ENCODE measurements around the gene TMEM132A. TPM values are rescaled to one million over a fixed set of nuclear protein-coding genes. Genes with fewer than 3 reads are reported as not detected.

Gene TMEM132A
- polyA plus RNA-seq, 2 of the 4 experiments (the other 2 are of a cell fraction) = 18.1 to 88.0 TPM

DNA sequence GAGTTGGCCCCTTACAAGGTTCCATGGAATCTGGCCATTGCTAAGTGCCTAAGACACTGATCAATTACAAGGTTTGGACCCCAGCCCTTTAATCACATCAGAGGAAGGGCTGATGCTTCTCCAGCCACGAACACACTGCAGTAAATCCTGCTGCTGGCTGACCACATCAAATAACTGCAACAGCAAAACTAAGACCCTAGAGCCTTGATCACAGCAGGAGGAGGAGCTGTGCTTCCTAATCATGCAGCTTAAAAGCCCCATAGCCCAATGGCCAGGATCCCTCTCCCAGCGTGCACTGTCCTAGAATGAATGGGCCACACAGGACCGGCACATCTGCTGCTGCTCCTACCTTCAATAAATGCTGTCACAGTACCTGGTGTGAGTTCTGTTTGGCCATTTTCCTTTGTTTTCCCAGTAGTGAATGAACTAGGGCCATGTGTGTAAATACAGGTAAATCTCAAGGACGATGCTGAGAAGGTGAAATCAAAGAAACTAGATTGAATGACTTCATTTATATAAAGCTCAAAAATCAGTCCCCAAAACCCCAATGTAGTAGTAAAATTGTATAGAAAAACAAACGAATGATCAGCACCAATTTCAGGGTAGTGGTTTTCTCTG lies 44.2 kb upstream of the TMEM132A start:
- Histone ChIP-seq H3K4me1 (no peaks in the 10 kb centered on the region), H3K4me3 (no peak overlapping the region), H3K27ac (no peak overlapping the region), H3K9me3 (no peaks in the 10 kb centered on the region), H3K4me2 (no peak overlapping the region)
- ATAC-seq (no peak), DNase-seq (ENCODE audit: low read depth in 1 of 2, low spot score in 1 of 2) (no peak), FAIRE-seq (no peak)
- CTCF ChIA-PET = interaction anchor here (1.0 to 3.3 kb wide), 4 partner anchors 9 to 49 kb away, joined by 4 to 13 read pairs (median 7); no protein-coding TSS in a partner anchor
- TF ChIP-seq HOXA7 (CRISPR knock-in tag; IDR thresholded peaks at IDR 0.05) (no peak), EP300 (IDR thresholded peaks at IDR 0.05) (no peak), ZC3H11A (IDR thresholded peaks at IDR 0.05) (no peak), PHF8 (IDR thresholded peaks at IDR 0.05; ENCODE audit: borderline replicate concordance, low read depth) (no peak), HOXB13 (CRISPR knock-in tag; IDR thresholded peaks at IDR 0.05; ENCODE audit: low read depth) (no peak), RNF2 (IDR thresholded peaks at IDR 0.05; ENCODE audit: borderline replicate concordance, low read depth) (no peak), RAD21 (conservative IDR thresholded peaks at IDR 0.05 in 1 of 2, IDR thresholded peaks at IDR 0.05 in 1 of 2) (no peak), CHD4 (IDR thresholded peaks at IDR 0.05; ENCODE audit: borderline replicate concordance) (no peak), ESRRA (IDR thresholded peaks at IDR 0.05; ENCODE audit: borderline replicate concordance, low read length) (no peak), ZFP36 (IDR thresholded peaks at IDR 0.05; ENCODE audit: borderline replicate concordance, partially characterized antibody) (no peak), POLR2A (IDR thresholded peaks at IDR 0.05; ENCODE audit: low read length) (no peak)
- TF ChIP-seq, protein P1, sequence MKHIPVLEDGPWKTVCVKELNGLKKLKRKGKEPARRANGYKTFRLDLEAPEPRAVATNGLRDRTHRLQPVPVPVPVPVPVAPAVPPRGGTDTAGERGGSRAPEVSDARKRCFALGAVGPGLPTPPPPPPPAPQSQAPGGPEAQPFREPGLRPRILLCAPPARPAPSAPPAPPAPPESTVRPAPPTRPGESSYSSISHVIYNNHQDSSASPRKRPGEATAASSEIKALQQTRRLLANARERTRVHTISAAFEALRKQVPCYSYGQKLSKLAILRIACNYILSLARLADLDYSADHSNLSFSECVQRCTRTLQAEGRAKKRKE (CRISPR knock-in tag; IDR thresholded peaks at IDR 0.05; ENCODE audit: low read depth) = no peak
- TF ChIP-seq, protein P2, sequence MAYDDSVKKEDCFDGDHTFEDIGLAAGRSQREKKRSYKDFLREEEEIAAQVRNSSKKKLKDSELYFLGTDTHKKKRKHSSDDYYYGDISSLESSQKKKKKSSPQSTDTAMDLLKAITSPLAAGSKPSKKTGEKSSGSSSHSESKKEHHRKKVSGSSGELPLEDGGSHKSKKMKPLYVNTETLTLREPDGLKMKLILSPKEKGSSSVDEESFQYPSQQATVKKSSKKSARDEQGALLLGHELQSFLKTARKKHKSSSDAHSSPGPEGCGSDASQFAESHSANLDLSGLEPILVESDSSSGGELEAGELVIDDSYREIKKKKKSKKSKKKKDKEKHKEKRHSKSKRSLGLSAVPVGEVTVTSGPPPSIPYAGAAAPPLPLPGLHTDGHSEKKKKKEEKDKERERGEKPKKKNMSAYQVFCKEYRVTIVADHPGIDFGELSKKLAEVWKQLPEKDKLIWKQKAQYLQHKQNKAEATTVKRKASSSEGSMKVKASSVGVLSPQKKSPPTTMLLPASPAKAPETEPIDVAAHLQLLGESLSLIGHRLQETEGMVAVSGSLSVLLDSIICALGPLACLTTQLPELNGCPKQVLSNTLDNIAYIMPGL (CRISPR knock-in tag; IDR thresholded peaks at IDR 0.05; ENCODE audit: borderline replicate concordance) = no peak
- TF ChIP-seq, protein P3, sequence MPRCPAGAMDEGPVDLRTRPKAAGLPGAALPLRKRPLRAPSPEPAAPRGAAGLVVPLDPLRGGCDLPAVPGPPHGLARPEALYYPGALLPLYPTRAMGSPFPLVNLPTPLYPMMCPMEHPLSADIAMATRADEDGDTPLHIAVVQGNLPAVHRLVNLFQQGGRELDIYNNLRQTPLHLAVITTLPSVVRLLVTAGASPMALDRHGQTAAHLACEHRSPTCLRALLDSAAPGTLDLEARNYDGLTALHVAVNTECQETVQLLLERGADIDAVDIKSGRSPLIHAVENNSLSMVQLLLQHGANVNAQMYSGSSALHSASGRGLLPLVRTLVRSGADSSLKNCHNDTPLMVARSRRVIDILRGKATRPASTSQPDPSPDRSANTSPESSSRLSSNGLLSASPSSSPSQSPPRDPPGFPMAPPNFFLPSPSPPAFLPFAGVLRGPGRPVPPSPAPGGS (IDR thresholded peaks at IDR 0.05) = no peak
- TF ChIP-seq, protein P4, sequence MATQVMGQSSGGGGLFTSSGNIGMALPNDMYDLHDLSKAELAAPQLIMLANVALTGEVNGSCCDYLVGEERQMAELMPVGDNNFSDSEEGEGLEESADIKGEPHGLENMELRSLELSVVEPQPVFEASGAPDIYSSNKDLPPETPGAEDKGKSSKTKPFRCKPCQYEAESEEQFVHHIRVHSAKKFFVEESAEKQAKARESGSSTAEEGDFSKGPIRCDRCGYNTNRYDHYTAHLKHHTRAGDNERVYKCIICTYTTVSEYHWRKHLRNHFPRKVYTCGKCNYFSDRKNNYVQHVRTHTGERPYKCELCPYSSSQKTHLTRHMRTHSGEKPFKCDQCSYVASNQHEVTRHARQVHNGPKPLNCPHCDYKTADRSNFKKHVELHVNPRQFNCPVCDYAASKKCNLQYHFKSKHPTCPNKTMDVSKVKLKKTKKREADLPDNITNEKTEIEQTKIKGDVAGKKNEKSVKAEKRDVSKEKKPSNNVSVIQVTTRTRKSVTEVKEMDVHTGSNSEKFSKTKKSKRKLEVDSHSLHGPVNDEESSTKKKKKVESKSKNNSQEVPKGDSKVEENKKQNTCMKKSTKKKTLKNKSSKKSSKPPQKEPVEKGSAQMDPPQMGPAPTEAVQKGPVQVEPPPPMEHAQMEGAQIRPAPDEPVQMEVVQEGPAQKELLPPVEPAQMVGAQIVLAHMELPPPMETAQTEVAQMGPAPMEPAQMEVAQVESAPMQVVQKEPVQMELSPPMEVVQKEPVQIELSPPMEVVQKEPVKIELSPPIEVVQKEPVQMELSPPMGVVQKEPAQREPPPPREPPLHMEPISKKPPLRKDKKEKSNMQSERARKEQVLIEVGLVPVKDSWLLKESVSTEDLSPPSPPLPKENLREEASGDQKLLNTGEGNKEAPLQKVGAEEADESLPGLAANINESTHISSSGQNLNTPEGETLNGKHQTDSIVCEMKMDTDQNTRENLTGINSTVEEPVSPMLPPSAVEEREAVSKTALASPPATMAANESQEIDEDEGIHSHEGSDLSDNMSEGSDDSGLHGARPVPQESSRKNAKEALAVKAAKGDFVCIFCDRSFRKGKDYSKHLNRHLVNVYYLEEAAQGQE (IDR thresholded peaks at IDR 0.05) = no peak
- 83% methylated on average over 5 of the region's 5 CpGs for WGBS (ENCODE audit: missing lambda C conversion rate)
- POLR2A ChIA-PET = no interaction called here

DNA sequence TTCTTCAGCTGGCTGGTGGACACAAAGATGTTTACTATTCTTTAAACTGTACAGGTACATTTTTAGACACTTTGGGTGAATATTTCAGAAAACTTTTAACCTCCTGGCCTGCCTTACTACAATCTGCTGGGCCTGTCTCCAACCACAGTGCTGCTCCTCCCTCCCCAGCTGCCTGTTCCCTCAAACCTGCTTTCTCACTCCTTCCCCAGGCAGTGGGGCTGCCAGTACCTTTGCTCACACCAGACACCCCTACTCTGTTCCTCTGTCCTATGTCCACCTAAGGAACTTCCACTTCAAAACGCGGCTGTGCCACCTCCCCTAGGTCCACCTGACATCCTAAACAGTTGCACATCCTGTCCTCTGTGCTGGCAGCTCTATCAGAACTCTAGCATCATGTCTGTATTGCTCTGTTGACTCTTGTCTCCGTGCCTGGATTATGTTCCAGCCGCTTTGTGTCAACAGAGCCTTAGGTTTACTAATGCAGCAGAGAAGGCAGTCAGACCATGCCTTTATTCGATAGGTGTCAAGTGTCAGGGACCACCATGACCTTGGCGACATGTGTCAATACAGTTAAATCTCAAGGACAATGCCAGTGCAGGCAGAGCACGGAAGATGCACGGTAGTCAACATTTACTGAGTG lies 43.5 kb upstream of the TMEM132A start:
- 89% methylated on average over 8 of the region's 8 CpGs for WGBS (ENCODE audit: missing lambda C conversion rate)
- ChIA-PET POLR2A (no interaction called here), CTCF (interaction anchor here (1.0 to 3.3 kb wide), 4 partner anchors 9 to 49 kb away, joined by 4 to 13 read pairs (median 7); no protein-coding TSS in a partner anchor)
- Histone ChIP-seq H3K27ac (no peak overlapping the region), H3K9me3 (no peaks in the 10 kb centered on the region), H3K4me3 (no peak overlapping the region), H3K4me2 (no peak overlapping the region), H3K4me1 (no peaks in the 10 kb centered on the region)
- no peak for DNase-seq (ENCODE audit: low read depth in 1 of 2, low spot score in 1 of 2)
- ATAC-seq = no peak
- TF ChIP-seq RARB (CRISPR knock-in tag; IDR thresholded peaks at IDR 0.05) = no peak
- TF ChIP-seq CEBPB (IDR thresholded peaks at IDR 0.05) = no peak
- no peak for TF ChIP-seq HDAC2 (IDR thresholded peaks at IDR 0.05)
- no peak for TF ChIP-seq MYC (IDR thresholded peaks at IDR 0.05; ENCODE audit: borderline replicate concordance, low read length)
- TF ChIP-seq JUN (IDR thresholded peaks at IDR 0.05) = no peak
- no peak for TF ChIP-seq RAD21 (conservative IDR thresholded peaks at IDR 0.05 in 1 of 2, IDR thresholded peaks at IDR 0.05 in 1 of 2)
- TF ChIP-seq EHF (CRISPR knock-in tag; IDR thresholded peaks at IDR 0.05) = no peak
- TF ChIP-seq, protein P5, sequence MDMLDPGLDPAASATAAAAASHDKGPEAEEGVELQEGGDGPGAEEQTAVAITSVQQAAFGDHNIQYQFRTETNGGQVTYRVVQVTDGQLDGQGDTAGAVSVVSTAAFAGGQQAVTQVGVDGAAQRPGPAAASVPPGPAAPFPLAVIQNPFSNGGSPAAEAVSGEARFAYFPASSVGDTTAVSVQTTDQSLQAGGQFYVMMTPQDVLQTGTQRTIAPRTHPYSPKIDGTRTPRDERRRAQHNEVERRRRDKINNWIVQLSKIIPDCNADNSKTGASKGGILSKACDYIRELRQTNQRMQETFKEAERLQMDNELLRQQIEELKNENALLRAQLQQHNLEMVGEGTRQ (IDR thresholded peaks at IDR 0.05) = no peak
- no peak for TF ChIP-seq NPAS2 (CRISPR knock-in tag; IDR thresholded peaks at IDR 0.05; ENCODE audit: borderline replicate concordance)
- TF ChIP-seq, protein P6, sequence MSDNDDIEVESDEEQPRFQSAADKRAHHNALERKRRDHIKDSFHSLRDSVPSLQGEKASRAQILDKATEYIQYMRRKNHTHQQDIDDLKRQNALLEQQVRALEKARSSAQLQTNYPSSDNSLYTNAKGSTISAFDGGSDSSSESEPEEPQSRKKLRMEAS (IDR thresholded peaks at IDR 0.05) = no peak
- no peak for TF ChIP-seq FOSB (CRISPR knock-in tag; IDR thresholded peaks at IDR 0.05)
- TF ChIP-seq TP53 (CRISPR knock-in tag; IDR thresholded peaks at IDR 0.05) = no peak
- TF ChIP-seq MAFK (IDR thresholded peaks at IDR 0.05; ENCODE audit: partially characterized antibody) = no peak
- no peak for FAIRE-seq

Data from A549 (cell line).